ENCODE data around the gene SLIT3.

SLIT3 gene

GRCh38 chr5:168818558-168818957 lies 482.4 kb downstream of the SLIT3 start:
- Histone ChIP-seq H3K9ac (ENCODE audit: low read length) (no peak overlapping the region), H3K4me2 (ENCODE audit: low read length) (no peak overlapping the region), H3K9me3 (ENCODE audit: insufficient read depth, low read length) (no peaks in the 10 kb centered on the region), H2AFZ (ENCODE audit: low read depth, low read length) (no peak overlapping the region), H3K27ac (ENCODE audit: low read length) (no peak overlapping the region), H3K27me3 (ENCODE audit: low read depth, low read length) (peaks cover 71% of the 10 kb centered on the region), H3K36me3 (replicated peaks; ENCODE audit: low read depth, low read length) (no peaks in the 10 kb centered on the region), H4K20me1 (ENCODE audit: insufficient read depth, low read length) (no peaks in the 10 kb centered on the region), H3K4me3 (ENCODE audit: low read length) (no peak overlapping the region), H3K4me1 (ENCODE audit: low read length) (peaks cover 6% of the 10 kb centered on the region), H3K79me2 (ENCODE audit: low read length) (no peaks in the 10 kb centered on the region)
- no peak for TF ChIP-seq CTCF (IDR thresholded peaks at IDR 0.05; ENCODE audit: low read depth, low read length)
- no peak for TF ChIP-seq EZH2phosphoT487 (IDR thresholded peaks at IDR 0.05; ENCODE audit: low read depth)

- H3K4me3 ChIP-seq (ENCODE audit: low read length): no peak overlapping the region
- no peak overlapping the region for H3K27ac ChIP-seq (ENCODE audit: low read length)
- no peaks in the 10 kb centered on the region for H3K36me3 ChIP-seq (replicated peaks; ENCODE audit: low read depth, low read length)
- H3K9me3 ChIP-seq (ENCODE audit: insufficient read depth, low read length): no peaks in the 10 kb centered on the region
- no peak overlapping the region for H3K9ac ChIP-seq (ENCODE audit: low read length)
- no peak overlapping the region for H3K4me2 ChIP-seq (ENCODE audit: low read length)
- no peak overlapping the region for H2AFZ ChIP-seq (ENCODE audit: low read depth, low read length)
- TF ChIP-seq EZH2phosphoT487 (IDR thresholded peaks at IDR 0.05; ENCODE audit: low read depth): no peak
- TF ChIP-seq CTCF (IDR thresholded peaks at IDR 0.05; ENCODE audit: low read depth, low read length): no peak
- no peaks in the 10 kb centered on the region for H3K79me2 ChIP-seq (ENCODE audit: low read length)
- no peaks in the 10 kb centered on the region for H4K20me1 ChIP-seq (ENCODE audit: insufficient read depth, low read length)
- peaks cover 5% of the 10 kb centered on the region for H3K4me1 ChIP-seq (ENCODE audit: low read length)
- H3K27me3 ChIP-seq (ENCODE audit: low read depth, low read length): peaks cover 70% of the 10 kb centered on the region
Observed at GRCh38 chr5:168817591-168817990, 483.3 kb downstream of the SLIT3 start.

- Histone ChIP-seq H2AFZ (ENCODE audit: low read depth, low read length) (no peak overlapping the region), H3K27me3 (ENCODE audit: low read depth, low read length) (peaks cover 68% of the 10 kb centered on the region), H3K27ac (ENCODE audit: low read length) (no peak overlapping the region), H3K79me2 (ENCODE audit: low read length) (no peaks in the 10 kb centered on the region), H3K4me3 (ENCODE audit: low read length) (no peak overlapping the region), H3K9me3 (ENCODE audit: insufficient read depth, low read length) (no peaks in the 10 kb centered on the region), H3K4me1 (ENCODE audit: low read length) (no peaks in the 10 kb centered on the region), H4K20me1 (ENCODE audit: insufficient read depth, low read length) (no peaks in the 10 kb centered on the region), H3K4me2 (ENCODE audit: low read length) (no peak overlapping the region), H3K9ac (ENCODE audit: low read length) (no peak overlapping the region), H3K36me3 (replicated peaks; ENCODE audit: low read depth, low read length) (no peaks in the 10 kb centered on the region)
- TF ChIP-seq CTCF (IDR thresholded peaks at IDR 0.05; ENCODE audit: low read depth, low read length): no peak
- no peak for TF ChIP-seq EZH2phosphoT487 (IDR thresholded peaks at IDR 0.05; ENCODE audit: low read depth)
Observed at GRCh38 chr5:168816661-168817060, 484.3 kb downstream of the SLIT3 start.

GRCh38 chr5:168813184-168813968 lies 487.6 kb downstream of the SLIT3 start:
- peaks cover 67% of the 10 kb centered on the region for H3K27me3 ChIP-seq (ENCODE audit: low read depth, low read length)
- H4K20me1 ChIP-seq (ENCODE audit: insufficient read depth, low read length): no peaks in the 10 kb centered on the region
- no peak overlapping the region for H3K9ac ChIP-seq (ENCODE audit: low read length)
- no peak overlapping the region for H3K4me3 ChIP-seq (ENCODE audit: low read length)
- no peak overlapping the region for H3K4me2 ChIP-seq (ENCODE audit: low read length)
- H3K9me3 ChIP-seq (ENCODE audit: insufficient read depth, low read length): no peaks in the 10 kb centered on the region
- H3K27ac ChIP-seq (ENCODE audit: low read length): no peak overlapping the region
- no peaks in the 10 kb centered on the region for H3K4me1 ChIP-seq (ENCODE audit: low read length)
- no peak overlapping the region for H2AFZ ChIP-seq (ENCODE audit: low read depth, low read length)
- H3K36me3 ChIP-seq (replicated peaks; ENCODE audit: low read depth, low read length): no peaks in the 10 kb centered on the region
- H3K79me2 ChIP-seq (ENCODE audit: low read length): no peaks in the 10 kb centered on the region
- no peak for TF ChIP-seq EZH2phosphoT487 (IDR thresholded peaks at IDR 0.05; ENCODE audit: low read depth)
- no peak for TF ChIP-seq CTCF (IDR thresholded peaks at IDR 0.05; ENCODE audit: low read depth, low read length)
